ENCODE data around the gene FARSA.

DNA sequence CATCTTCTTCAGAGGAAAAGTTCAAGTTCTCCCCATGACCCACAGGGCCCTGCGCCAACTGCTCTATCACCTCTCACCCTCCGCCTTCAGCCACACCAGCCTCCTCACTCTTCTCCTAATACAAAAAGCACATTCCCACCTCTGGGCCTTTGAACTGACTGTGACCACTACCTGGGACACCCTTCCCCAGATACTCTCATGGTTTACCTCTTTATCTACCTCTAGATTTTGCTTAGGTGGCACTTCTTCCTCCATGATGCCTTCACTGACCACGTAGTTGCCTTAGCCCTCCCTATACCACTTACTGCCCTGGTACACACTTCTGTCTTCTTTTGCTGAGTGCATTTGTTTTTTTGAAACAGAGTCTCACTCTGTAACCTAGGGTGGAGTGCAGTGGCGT, 10.6 kb downstream of the FARSA start:
- no peak for TF ChIP-seq POLR2AphosphoS5 (IDR thresholded peaks at IDR 0.05; ENCODE audit: low read length)
- no peak for TF ChIP-seq NRF1 (conservative IDR thresholded peaks at IDR 0.05; ENCODE audit: low read depth, low read length)
- TF ChIP-seq, protein P1, sequence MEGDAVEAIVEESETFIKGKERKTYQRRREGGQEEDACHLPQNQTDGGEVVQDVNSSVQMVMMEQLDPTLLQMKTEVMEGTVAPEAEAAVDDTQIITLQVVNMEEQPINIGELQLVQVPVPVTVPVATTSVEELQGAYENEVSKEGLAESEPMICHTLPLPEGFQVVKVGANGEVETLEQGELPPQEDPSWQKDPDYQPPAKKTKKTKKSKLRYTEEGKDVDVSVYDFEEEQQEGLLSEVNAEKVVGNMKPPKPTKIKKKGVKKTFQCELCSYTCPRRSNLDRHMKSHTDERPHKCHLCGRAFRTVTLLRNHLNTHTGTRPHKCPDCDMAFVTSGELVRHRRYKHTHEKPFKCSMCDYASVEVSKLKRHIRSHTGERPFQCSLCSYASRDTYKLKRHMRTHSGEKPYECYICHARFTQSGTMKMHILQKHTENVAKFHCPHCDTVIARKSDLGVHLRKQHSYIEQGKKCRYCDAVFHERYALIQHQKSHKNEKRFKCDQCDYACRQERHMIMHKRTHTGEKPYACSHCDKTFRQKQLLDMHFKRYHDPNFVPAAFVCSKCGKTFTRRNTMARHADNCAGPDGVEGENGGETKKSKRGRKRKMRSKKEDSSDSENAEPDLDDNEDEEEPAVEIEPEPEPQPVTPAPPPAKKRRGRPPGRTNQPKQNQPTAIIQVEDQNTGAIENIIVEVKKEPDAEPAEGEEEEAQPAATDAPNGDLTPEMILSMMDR (IDR thresholded peaks at IDR 0.05 in 2 of 3, conservative IDR thresholded peaks at IDR 0.05 in 1 of 3; ENCODE audit: control insufficient read depth in 2 of 3, extremely low read depth in 1 of 3, insufficient read depth in 1 of 3, low read depth in 3 of 3, low read length in 3 of 3), result no peak
- no peak for TF ChIP-seq CHD1 (IDR thresholded peaks at IDR 0.05; ENCODE audit: low read depth, low read length)

Data from GM12878 (cell line).